HUES6 (cell line): ENCODE results near the gene PLCB2.

Experiments
- H3K27ac ChIP-seq: 2 replicates; pipeline ENCODE4 v1.7.0; 2013; ENCODE audit warnings: low read depth, mild to moderate bottlenecking, low read length, inconsistent platforms
- H3K27me3 ChIP-seq: 2 replicates; pipeline ENCODE4 v1.6.1; 2013; ENCODE audit warnings: low read length; ENCODE audit not compliant: control insufficient read depth, insufficient read depth
- H3K36me3 ChIP-seq: 2 replicates; pipeline ENCODE4 v1.6.1; 2013; ENCODE audit warnings: low read length; ENCODE audit not compliant: control insufficient read depth, insufficient read depth
- H3K4me1 ChIP-seq: 2 replicates; pipeline ENCODE4 v1.6.1; 2013; ENCODE audit warnings: low read length; ENCODE audit not compliant: control insufficient read depth, insufficient read depth
- H3K4me3 ChIP-seq: 2 replicates; pipeline ENCODE4 v1.5.1; 2013; ENCODE audit warnings: low read depth, low read length
- H3K9ac ChIP-seq: one replicate; pipeline ENCODE4 v1.6.1; 2013; ENCODE audit warnings: mild to moderate bottlenecking, low read length
- H3K9me3 ChIP-seq: 2 replicates; pipeline ENCODE4 v1.6.1; 2013; ENCODE audit warnings: low read depth, low read length; ENCODE audit not compliant: control insufficient read depth, insufficient read depth

The PLCB2 gene

DNA sequence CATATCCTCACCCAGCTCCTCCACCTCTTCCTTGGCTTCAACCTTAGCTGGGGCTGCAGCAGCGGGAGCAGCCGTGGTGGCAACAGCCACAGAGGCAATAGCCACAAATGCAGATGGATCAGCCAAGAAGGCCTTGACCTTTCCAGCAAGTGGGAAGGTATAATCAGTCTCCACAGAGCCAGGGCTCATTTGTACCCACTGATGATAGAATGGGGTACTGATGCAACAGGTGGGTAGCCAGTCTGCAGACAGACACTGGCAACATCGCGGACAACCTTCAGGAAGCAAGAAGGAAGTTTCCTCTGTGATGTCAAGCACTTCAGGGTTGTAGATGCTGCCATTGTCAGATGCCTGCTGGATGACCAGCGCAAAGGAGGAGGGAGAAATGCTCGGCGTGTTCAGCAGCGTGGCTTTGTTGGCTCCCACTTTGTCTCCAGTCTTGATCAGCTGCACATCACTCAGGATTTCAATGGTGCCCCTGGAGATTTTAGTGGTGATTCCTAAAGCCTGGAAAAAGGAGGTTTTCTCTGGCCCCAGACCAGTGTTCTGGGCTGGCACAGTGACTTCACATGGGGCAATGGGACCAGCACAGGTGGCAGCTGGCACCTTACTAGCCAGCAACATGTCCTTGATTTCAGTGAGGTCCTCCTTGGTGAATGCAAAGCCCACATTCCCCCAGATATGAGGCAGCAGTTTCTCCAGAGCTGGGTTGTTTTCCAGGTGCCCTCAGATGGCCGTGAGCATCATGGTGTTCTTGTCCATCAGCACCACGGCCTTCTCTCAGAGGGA is 4.8 kb upstream of the PLCB2 start:
- Histone ChIP-seq H3K27me3 (peaks cover 16% of the 10 kb centered on the region; the same call in 1 of the 2 replicates), H3K9me3 (no peaks in the 10 kb centered on the region), H3K36me3 (no peaks in the 10 kb centered on the region), H3K4me3 (no peak overlapping the region), H3K27ac (no peak overlapping the region), H3K9ac (no peak overlapping the region), H3K4me1 (peaks cover 28% of the 10 kb centered on the region)

DNA sequence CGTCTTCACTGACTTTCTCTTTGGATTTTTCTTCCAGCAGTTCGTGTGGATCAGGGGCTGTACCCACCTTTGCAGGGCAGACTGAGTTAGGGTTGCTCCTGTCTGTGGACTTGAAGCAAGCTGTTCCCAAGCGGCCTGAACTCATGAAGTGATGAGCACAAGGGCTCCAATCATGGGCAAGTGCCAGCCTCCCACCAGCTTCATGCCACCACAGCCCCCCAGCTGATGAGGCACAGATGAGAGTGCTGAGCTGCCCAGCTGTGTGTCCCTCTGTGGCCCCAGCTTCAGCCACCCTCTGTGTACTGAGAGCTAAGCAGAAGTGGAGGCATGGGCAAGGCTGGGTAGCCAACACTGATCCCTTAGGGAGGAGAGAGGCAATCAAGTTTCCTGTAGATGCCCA is 3.3 kb upstream of the PLCB2 start:
- Histone ChIP-seq H3K27ac (no peak overlapping the region), H3K9me3 (no peaks in the 10 kb centered on the region), H3K9ac (no peak overlapping the region), H3K36me3 (no peaks in the 10 kb centered on the region), H3K4me3 (no peak overlapping the region), H3K4me1 (peaks cover 41% of the 10 kb centered on the region), H3K27me3 (peaks cover 16% of the 10 kb centered on the region; the same call in 1 of the 2 replicates)

DNA sequence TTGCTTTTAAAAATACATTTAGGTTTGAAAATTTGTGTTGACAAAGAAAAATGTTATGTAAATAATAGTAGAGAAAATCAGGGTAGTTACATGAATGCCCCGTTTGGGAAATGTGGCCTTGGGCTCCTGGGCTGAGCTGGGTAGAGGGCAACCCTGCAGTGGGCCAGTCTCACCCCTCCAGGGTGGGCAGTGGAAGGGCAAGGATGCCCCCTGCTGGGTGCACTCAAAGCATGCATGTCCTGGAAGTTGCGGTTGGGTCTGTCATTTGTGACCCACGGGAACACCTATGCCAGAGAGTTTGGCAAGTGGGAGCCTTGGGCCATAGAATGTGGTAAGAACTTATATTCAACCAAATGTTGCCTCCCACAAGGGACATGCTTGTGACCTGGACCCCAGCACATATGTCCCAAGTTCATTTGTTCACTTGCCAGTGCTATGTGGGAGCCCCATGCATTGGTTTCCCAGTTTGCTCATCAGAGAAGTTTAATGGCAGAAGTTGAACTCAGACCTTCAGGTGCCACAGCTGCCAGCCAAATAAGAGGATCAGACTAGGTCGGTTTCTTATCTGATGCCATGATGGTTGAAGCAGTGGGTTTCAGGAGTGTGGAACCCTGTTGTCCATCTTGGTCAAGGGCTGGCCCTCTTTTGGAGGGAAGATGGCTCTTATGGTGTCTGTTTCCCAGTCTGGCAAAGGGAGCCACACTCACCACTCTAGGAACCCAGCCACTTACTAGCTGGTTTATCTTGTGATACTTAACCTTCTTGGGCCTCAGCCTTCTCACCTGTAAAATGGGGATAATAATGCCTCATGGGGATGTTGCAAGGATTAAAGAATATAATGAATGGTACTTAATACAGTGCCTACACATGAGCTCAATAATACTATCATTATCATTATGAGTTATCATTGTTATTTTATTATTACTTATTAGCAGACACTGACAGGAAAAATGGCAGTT is 2.5 kb upstream of the PLCB2 start:
- H3K27me3 ChIP-seq: peaks cover 16% of the 10 kb centered on the region; the same call in 1 of the 2 replicates
- H3K4me3 ChIP-seq: no peak overlapping the region
- H3K9ac ChIP-seq: no peak overlapping the region
- H3K36me3 ChIP-seq: no peaks in the 10 kb centered on the region
- H3K4me1 ChIP-seq: peaks cover 41% of the 10 kb centered on the region
- no peaks in the 10 kb centered on the region for H3K9me3 ChIP-seq
- no peak overlapping the region for H3K27ac ChIP-seq

DNA sequence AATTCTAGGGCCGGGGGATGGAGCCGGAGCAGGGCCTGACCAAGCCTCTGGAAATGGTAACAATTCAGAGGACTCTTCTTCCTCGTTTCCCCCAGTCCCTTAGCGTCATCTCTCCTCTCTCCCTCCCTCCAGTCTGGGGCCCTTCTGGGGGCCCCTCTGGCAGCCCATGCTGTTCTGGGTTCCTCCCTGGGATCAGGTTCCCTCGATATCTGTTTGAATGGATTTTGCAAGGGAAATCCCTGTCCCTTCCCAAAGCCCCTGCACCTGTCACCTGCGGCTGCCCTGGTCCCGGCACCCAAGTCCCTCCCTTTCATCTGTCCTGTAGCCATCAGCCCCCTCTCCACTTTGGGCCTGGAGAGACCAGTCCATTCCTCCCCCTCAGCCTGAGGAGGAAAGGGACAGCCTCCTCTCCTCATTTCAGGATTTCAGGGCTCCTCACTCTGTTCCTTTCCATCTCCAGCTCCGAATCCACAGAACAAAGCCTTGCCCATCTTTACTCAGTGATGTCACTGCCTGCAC is 1.7 kb upstream of the PLCB2 start:
- H3K27me3 ChIP-seq: peaks cover 16% of the 10 kb centered on the region; the same call in 1 of the 2 replicates

DNA sequence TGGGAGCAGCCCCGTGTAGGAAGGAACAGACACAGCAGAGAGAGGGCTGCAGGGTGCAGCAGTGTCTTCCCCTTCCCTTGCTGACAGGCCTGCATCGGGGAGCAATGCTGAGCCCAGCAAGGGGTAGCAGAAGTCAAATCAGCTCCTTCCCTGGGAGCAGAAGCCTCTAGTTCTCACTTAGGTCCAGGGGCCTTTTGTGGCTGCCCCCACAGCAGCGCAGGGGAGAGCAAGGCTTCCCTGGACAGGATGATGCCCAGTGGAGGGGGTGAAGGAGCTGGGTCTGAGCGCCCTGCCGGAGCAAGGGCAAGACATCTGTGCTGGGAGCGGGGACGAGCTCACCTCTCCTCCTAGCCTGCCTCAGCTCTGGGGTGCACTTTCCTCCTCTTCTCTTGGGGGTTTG is 827 bp downstream of the PLCB2 start:
- no peaks in the 10 kb centered on the region for H3K9me3 ChIP-seq
- H3K9ac ChIP-seq: no peak overlapping the region
- H3K27ac ChIP-seq: no peak overlapping the region
- peaks cover 39% of the 10 kb centered on the region for H3K4me1 ChIP-seq
- H3K36me3 ChIP-seq: no peaks in the 10 kb centered on the region
- H3K4me3 ChIP-seq: no peak overlapping the region
- peaks cover 11% of the 10 kb centered on the region; the same call in 1 of the 2 replicates for H3K27me3 ChIP-seq

More for the DNA sequence above, 1.7 kb upstream of the PLCB2 start:
- Histone ChIP-seq H3K36me3 (no peaks in the 10 kb centered on the region), H3K4me3 (no peak overlapping the region), H3K9me3 (no peaks in the 10 kb centered on the region), H3K27ac (no peak overlapping the region), H3K9ac (no peak overlapping the region), H3K4me1 (peaks cover 41% of the 10 kb centered on the region)

DNA sequence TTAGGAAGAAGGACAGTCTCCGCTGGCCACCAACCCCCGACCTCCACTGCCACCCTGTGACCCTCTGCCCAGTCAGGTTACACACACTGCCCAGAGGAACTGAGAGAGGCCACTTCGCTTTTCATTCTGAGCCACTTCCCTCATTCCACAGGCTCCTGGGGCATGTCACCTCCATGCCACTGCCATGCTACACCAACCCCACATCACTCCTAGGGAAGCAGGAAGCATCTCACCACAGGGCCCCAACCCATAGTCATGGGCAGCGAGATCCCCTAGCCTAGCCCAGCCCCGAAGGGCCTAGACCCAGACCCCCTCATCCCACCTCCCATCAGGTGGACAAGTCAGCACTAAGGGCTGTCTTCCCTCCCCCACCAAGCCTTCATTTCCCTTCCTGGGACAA is 1.4 kb downstream of the PLCB2 start:
- H3K36me3 ChIP-seq: no peaks in the 10 kb centered on the region
- peaks cover 9% of the 10 kb centered on the region; the same call in 1 of the 2 replicates for H3K27me3 ChIP-seq
- peaks cover 44% of the 10 kb centered on the region for H3K4me1 ChIP-seq
- no peak overlapping the region for H3K27ac ChIP-seq
- no peak overlapping the region for H3K4me3 ChIP-seq
- H3K9ac ChIP-seq: no peak overlapping the region
- no peaks in the 10 kb centered on the region for H3K9me3 ChIP-seq

DNA sequence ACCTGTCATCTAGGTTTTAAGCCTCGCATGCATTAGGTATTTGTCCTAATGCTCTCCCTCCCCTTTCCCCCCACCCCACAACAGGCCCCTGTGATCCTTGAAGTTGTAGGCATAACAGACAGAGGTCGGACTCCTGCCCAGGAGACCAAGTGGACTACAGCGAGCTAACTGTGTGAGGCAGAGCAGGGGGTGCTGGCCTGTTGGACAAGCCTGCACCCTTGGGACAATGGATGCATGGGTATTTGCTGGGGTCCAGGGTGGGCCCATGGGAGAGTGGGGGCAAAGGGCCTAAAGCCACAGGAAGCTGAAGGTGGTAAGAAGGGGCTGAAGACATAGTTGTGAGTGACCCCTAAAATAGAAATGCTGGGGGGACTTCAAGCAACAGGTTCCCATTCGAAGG is 2.5 kb downstream of the PLCB2 start:
- Histone ChIP-seq H3K36me3 (no peaks in the 10 kb centered on the region), H3K27me3 (no peaks in the 10 kb centered on the region), H3K4me1 (peaks cover 46% of the 10 kb centered on the region), H3K9me3 (peaks cover 6% of the 10 kb centered on the region; the same call in 1 of the 2 replicates), H3K4me3 (no peak overlapping the region), H3K9ac (no peak overlapping the region), H3K27ac (no peak overlapping the region)

DNA sequence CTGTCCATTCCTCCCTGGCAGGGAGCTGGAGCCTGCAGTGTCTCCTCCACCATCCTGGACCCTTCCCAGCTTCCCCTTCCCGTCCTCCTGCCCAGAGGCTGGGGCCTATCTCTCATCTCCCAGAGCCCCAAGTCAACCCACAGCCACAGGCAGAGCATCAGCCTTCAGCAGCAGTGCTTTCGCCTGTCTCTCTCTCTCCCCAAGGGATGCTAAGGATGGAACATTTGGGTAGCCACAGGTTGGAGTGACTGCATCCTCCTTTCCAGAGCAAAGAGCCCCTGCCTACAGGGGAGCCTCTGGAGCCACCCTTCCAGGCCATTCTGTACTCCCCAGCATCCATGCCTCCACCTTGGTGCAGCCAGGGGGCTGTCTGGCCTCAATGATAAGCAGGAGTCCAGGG is 4.2 kb downstream of the PLCB2 start:
- peaks cover 32% of the 10 kb centered on the region for H3K4me1 ChIP-seq
- H3K9ac ChIP-seq: no peak overlapping the region
- H3K36me3 ChIP-seq: no peaks in the 10 kb centered on the region
- H3K9me3 ChIP-seq: peaks cover 11% of the 10 kb centered on the region; the same call in 1 of the 2 replicates
- no peak overlapping the region for H3K4me3 ChIP-seq
- H3K27me3 ChIP-seq: no peaks in the 10 kb centered on the region
- no peak overlapping the region for H3K27ac ChIP-seq

DNA sequence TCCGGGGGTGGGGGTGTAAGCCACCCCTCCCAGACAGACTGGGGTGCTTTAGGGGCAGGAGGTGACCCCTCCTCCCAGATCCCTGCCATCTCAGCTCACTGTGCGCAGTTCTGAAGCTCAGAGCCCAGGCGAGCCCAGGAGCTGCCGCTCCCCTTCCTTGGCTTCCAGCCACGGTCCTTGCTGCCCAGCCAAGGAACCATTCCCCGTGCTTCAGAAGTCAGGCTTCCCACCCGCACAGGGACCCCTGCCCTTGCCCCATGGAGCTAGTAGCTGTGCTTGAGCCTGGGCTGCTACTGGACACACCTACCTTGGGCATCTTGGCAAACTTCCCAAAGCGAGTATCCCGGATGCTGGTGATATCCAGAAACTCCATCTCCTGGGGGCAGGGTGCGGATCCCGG is 4.8 kb downstream of the PLCB2 start:
- Histone ChIP-seq H3K9me3 (peaks cover 11% of the 10 kb centered on the region; the same call in 1 of the 2 replicates), H3K4me3 (no peak overlapping the region), H3K27me3 (no peaks in the 10 kb centered on the region), H3K27ac (no peak overlapping the region), H3K4me1 (peaks cover 28% of the 10 kb centered on the region), H3K36me3 (no peaks in the 10 kb centered on the region), H3K9ac (no peak overlapping the region)

DNA sequence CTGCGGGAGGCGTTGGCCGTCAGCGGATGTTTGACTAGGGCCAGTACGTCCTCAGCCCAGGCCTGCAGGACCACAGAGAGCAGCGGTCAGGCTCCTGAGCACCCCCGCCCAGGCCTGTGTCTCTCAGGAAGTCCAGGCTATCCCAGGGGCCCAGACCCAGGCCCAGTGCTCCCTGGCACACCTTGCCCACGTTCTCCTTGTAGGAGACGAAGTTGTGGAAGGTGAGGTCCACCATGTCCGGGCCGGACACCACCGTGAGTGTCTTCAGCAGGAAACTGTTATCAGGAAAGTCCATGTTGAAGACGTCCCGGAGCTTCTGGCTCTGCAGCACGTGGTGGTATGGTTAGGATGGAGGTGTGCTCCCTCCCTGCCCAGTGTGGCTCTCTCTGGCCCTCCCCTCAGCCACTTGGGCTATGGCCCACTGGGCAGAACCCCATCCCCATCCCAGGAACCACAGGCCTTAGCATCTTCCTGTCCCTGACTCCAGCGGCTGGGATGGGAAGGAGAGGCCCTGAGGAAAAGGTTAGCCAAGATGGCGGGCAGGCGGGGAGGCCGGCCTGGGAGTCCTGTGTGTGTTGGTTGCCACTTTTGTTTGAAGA is 5.3 kb downstream of the PLCB2 start:
- Histone ChIP-seq H3K4me1 (peaks cover 23% of the 10 kb centered on the region), H3K27ac (no peak overlapping the region), H3K4me3 (no peak overlapping the region), H3K27me3 (no peaks in the 10 kb centered on the region), H3K9me3 (peaks cover 11% of the 10 kb centered on the region; the same call in 1 of the 2 replicates), H3K9ac (no peak overlapping the region), H3K36me3 (no peaks in the 10 kb centered on the region)
